SK-N-SH (cell line): Measurements from ENCODE around the gene IDH1. TPM values are rescaled to one million over a fixed set of nuclear protein-coding genes. Genes with fewer than 3 reads are reported as not detected.
A peak's percentile ranks its signal among the peaks of the same experiment; 100 is the strongest.

ENCODE experiments used
- CTCF ChIA-PET: fragments of 300-600, 350-600 bp; formaldehyde crosslinking; extraction: SDS; loops from one replicate; lab custom pipeline; 2021; lab: Yijun Ruan, JAX
- POLR2A ChIA-PET: fragments of 350-600 bp; sonication (Branson Sonifier 250); formaldehyde crosslinking; extraction: SDS; loops from one replicate; lab custom pipeline; 2020; ENCODE audit warnings: antibody characterized with exemption, inconsistent platforms; lab: Yijun Ruan, JAX
- DNase-seq: peaks from one replicate; pipeline ENCODE4 v3.0.0; 2012
- H2AFZ ChIP-seq: fragments of 200-600 bp; sonication (generic); 2 replicates; pipeline ENCODE4 v1.8.1; 2016; ENCODE audit warnings: antibody characterized with exemption, mild to moderate bottlenecking, low read depth
- H3F3A ChIP-seq: fragments of 200-600 bp; sonication (generic); replicated peaks from 2 replicates; pipeline ENCODE3; 2016; ENCODE audit warnings: antibody characterized with exemption, mild to moderate bottlenecking; ENCODE audit not compliant: insufficient read depth
- H3K27ac ChIP-seq, 2 experiments: fragments of 200-500 bp in 1 of 2; fragments of 200-600 bp in 1 of 2; sonication (Bioruptor generic) in 1 of 2; sonication (generic), shearing (Covaris generic) in 1 of 2; 2 replicates each; pipeline versions ENCODE4 v1.5.1 to v1.6.1; 2014 to 2016; ENCODE audit warnings: low read depth in 2 of 2, inconsistent platforms in 1 of 2, low read length in 1 of 2, mild to moderate bottlenecking in 1 of 2, mixed read lengths in 1 of 2
- H3K27me3 ChIP-seq: fragments of 200-600 bp; sonication (generic), shearing (Covaris generic); 2 replicates; pipeline ENCODE4 v1.6.1; 2016; ENCODE audit warnings: mixed run types; ENCODE audit not compliant: insufficient read depth
- H3K36me3 ChIP-seq, 2 experiments: fragments of 200-500 bp in 1 of 2; fragments of 200-600 bp in 1 of 2; sonication (Bioruptor generic) in 1 of 2; sonication (generic) in 1 of 2; replicated peaks in 1 of 2; 2 replicates each; pipeline versions ENCODE3 to v1.5.1; 2014 to 2016; ENCODE audit warnings: low read length in 1 of 2, mild to moderate bottlenecking in 1 of 2; ENCODE audit not compliant: insufficient read depth in 2 of 2, control insufficient read depth in 1 of 2
- H3K4me1 ChIP-seq, 2 experiments: fragments of 200-500 bp in 1 of 2; fragments of 200-600 bp in 1 of 2; sonication (Bioruptor generic) in 1 of 2; sonication (generic), shearing (Covaris generic) in 1 of 2; 2 replicates each; pipeline versions ENCODE4 v1.5.1 to v1.6.1; 2014 to 2016; ENCODE audit warnings: low read depth in 1 of 2, low read length in 1 of 2, mixed run types in 1 of 2; ENCODE audit not compliant: insufficient read depth in 2 of 2, control insufficient read depth in 1 of 2
- H3K4me2 ChIP-seq: fragments of 200-600 bp; sonication (generic), shearing (Covaris generic); 2 replicates; pipeline ENCODE4 v1.6.1; 2017; ENCODE audit warnings: mixed run types
- H3K4me3 ChIP-seq, 2 experiments: fragments of 200-500 bp in 1 of 2; fragments of 200-600 bp in 1 of 2; sonication (Bioruptor generic) in 1 of 2; sonication (generic), shearing (Covaris generic) in 1 of 2; 2 replicates each; pipeline versions ENCODE4 v1.5.1 to v1.8.1; 2014 to 2016; ENCODE audit warnings: low read depth in 2 of 2, inconsistent platforms in 1 of 2, low read length in 1 of 2, mild to moderate bottlenecking in 1 of 2, mixed read lengths in 1 of 2, moderate library complexity in 1 of 2
- H3K79me2 ChIP-seq: fragments of 200-600 bp; sonication (generic); 2 replicates; pipeline ENCODE4 v1.8.1; 2017; ENCODE audit warnings: mild to moderate bottlenecking; ENCODE audit not compliant: insufficient read depth
- H3K9ac ChIP-seq: fragments of 200-600 bp; sonication (generic); 2 replicates; pipeline ENCODE4 v1.6.1; 2017; ENCODE audit warnings: mixed run types
- H3K9me2 ChIP-seq: fragments of 200-600 bp; sonication (generic); 2 replicates; pipeline ENCODE4 v1.6.1; 2017; ENCODE audit warnings: mixed run types
- H3K9me3 ChIP-seq: fragments of 200-600 bp; sonication (generic); 2 replicates; pipeline ENCODE4 v1.6.1; 2017; ENCODE audit warnings: mixed run types, mild to moderate bottlenecking, moderate library complexity
- H4K20me1 ChIP-seq: fragments of 200-600 bp; sonication (generic); 2 replicates; pipeline ENCODE4 v1.6.1; 2017; ENCODE audit warnings: mild to moderate bottlenecking, mixed run types; ENCODE audit not compliant: insufficient read depth
- ELF1 ChIP-seq: IDR thresholded peaks from 2 replicates; pipeline ENCODE4 v1.4.0; 2012
- FOSL2 ChIP-seq: IDR thresholded peaks from 2 replicates; pipeline ENCODE4 v1.4.0; 2012; ENCODE audit warnings: low read depth, mild to moderate bottlenecking, moderate library complexity, borderline replicate concordance
- FOXJ3 ChIP-seq: sonication (generic); formaldehyde crosslinking; IDR thresholded peaks from 2 replicates; pipeline ENCODE4 v1.5.1; 2020; ENCODE audit warnings: mild to moderate bottlenecking, missing genetic modification reagents
- GABPA ChIP-seq: IDR thresholded peaks from 2 replicates; pipeline ENCODE4 v1.4.0; 2012; ENCODE audit warnings: low read depth, mild to moderate bottlenecking
- GATA2 ChIP-seq: sonication (generic); formaldehyde crosslinking; IDR thresholded peaks from 2 replicates; pipeline ENCODE4 v1.5.0; 2020; ENCODE audit warnings: mild to moderate bottlenecking, missing genetic modification reagents
- JUND ChIP-seq: IDR thresholded peaks from 2 replicates; pipeline ENCODE4 v1.4.0; 2012
- MEF2A ChIP-seq: IDR thresholded peaks from 2 replicates; pipeline ENCODE4 v1.4.0; 2012; ENCODE audit warnings: low read depth, borderline replicate concordance
- MXI1 ChIP-seq: IDR thresholded peaks from 2 replicates; pipeline ENCODE4 v1.6.1; 2012; ENCODE audit warnings: mild to moderate bottlenecking, low read depth, low read length, improper control_type of control experiment
- NFIC ChIP-seq: IDR thresholded peaks from 2 replicates; pipeline ENCODE4 v1.4.0; 2012; ENCODE audit warnings: borderline replicate concordance
- NRF1 ChIP-seq: IDR thresholded peaks from 2 replicates; pipeline ENCODE4 v1.6.1; 2012; ENCODE audit warnings: low read depth, mild to moderate bottlenecking, low read length
- POLR2AphosphoS5 ChIP-seq: IDR thresholded peaks from 2 replicates; pipeline ENCODE4 v1.6.1; 2012; ENCODE audit warnings: low read depth, low read length
- RAD21 ChIP-seq: IDR thresholded peaks from 2 replicates; pipeline ENCODE4 v1.6.1; 2012; ENCODE audit warnings: mild to moderate bottlenecking, low read length
- RFX5 ChIP-seq: IDR thresholded peaks from 2 replicates; pipeline ENCODE4 v1.6.1; 2012; ENCODE audit warnings: mild to moderate bottlenecking, improper control_type of control experiment, low read length
- RXRA ChIP-seq: IDR thresholded peaks from 2 replicates; pipeline ENCODE4 v1.4.0; 2012; ENCODE audit warnings: low read depth, mild to moderate bottlenecking, borderline replicate concordance
- SIN3A ChIP-seq: IDR thresholded peaks from 2 replicates; pipeline ENCODE4 v1.6.1; 2012; ENCODE audit warnings: low read depth, mild to moderate bottlenecking, low read length, moderate library complexity, borderline replicate concordance
- TEAD4 ChIP-seq: IDR thresholded peaks from 2 replicates; pipeline ENCODE4 v1.4.0; 2012; ENCODE audit warnings: mild to moderate bottlenecking, borderline replicate concordance; ENCODE audit not compliant: insufficient read depth
- YY1 ChIP-seq: IDR thresholded peaks from 2 replicates; pipeline ENCODE4 v1.4.0; 2012; ENCODE audit warnings: low read depth, mild to moderate bottlenecking
- WGBS: methylation state at CpG from one replicate; pipeline ENCODE4 v1.1.6; 2017; ENCODE audit warnings: low lambda C conversion rate; 5-methylcytosine and 5-hydroxymethylcytosine counted together
- polyA plus RNA-seq, 3 experiments: library from polyadenylated mRNA; depleted of rRNA; stranded (reverse); fragments of >200 nt; gene quantifications; 2 replicates each; pipeline ENCODE4 v1.2.3, GENCODE V29; 2012
- TF ChIP-seq, protein P1 (sequence below): IDR thresholded peaks from 2 replicates; pipeline ENCODE4; 2012
- TF ChIP-seq, protein P2 (sequence below): IDR thresholded peaks from 2 replicates; pipeline ENCODE4 v1.4.0; 2012; ENCODE audit warnings: low read depth, borderline replicate concordance
- TF ChIP-seq, protein P3 (sequence below): IDR thresholded peaks from 2 replicates; pipeline ENCODE4 v1.4.0; 2012; ENCODE audit warnings: low read depth, borderline replicate concordance
- TF ChIP-seq, protein P4 (sequence below): fragments of 150-350 bp; IDR thresholded peaks from 2 replicates; pipeline ENCODE4 v1.6.1; 2017; ENCODE audit warnings: antibody characterized with exemption, low read length, low read depth, borderline replicate concordance
- TF ChIP-seq, protein P5 (sequence below): fragments of 150-350 bp; IDR thresholded peaks from 2 replicates; pipeline ENCODE4 v1.6.1; 2016; ENCODE audit warnings: mild to moderate bottlenecking, low read depth, low read length
- TF ChIP-seq, protein P6 (sequence below): IDR thresholded peaks from 2 replicates; pipeline ENCODE4 v1.4.0; 2012; ENCODE audit warnings: low read depth
- TF ChIP-seq, protein P7 (sequence below): fragments of 200-600 bp; sonication (generic); IDR thresholded peaks from 2 replicates; pipeline ENCODE4 v1.6.1; 2017; ENCODE audit warnings: antibody characterized with exemption, mild to moderate bottlenecking, moderate library complexity

The IDH1 gene
- polyA plus RNA-seq, 1 of the 3 experiments (the other 2 are of a cell fraction), result 43.4 TPM

DNA sequence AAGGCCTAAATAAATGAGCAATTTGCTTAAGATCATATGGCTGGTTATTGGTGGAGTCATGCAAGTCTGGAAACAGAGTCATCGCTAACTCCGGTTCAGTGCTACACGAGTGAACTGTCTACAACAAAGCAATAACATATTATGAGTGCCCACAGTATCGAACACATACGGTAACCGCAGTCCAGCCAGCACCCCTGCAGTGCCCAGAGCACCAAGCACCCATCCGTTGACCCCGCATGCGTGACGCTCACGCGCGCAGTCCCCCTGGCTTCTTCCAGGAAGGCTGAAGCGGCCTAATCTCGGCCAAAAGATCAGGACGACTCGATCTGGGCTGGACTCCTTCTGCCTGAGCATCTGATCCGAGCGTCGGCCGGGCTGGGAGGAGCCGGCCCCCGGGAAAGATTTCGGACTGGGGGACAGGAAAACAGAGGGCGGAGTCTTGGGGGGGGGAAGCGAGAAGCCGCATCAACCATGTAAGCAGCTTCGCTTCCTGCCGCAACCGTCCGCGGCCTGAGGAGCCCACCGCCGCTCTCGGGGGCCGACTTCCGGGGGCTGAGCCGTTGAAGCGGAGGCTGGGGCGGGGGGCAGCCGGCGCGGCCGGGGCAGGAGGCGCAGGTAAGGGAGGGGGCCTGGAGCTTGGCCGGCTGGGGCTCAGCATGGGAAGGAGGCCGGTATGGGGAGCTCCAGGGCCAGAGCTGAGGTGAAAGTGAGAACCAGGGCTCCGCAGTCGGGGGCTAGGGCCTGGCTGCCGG, 11.1 kb upstream of the IDH1 start, which contains the start of gene PIKFYVE:
Gene PIKFYVE, plus strand, starts transcription at position 455 of the 752 bp plus-strand sequence. CDS start 5,265 bp downstream, outside the sequence.
- POLR2A ChIA-PET, result interaction anchor here (1.2 to 2.5 kb wide), 4 partner anchors 11 to 1065 kb away, joined by 3 to 28 read pairs (median 4); partner anchors contain the start of gene IDH1
- CTCF ChIA-PET, result interaction anchor here (1.2 to 2.9 kb wide), 3 partner anchors 11 to 164 kb away, joined by 3 to 22 read pairs (median 6); partner anchors contain the start of gene IDH1
- peak; percentile 96 for DNase-seq
- H3K4me2 ChIP-seq, result peak within 1 kb of the TSS; percentile 73
- H3K27me3 ChIP-seq, result no peaks in the 10 kb centered on the region
- peak within 1 kb of the TSS; percentile 96 for H2AFZ ChIP-seq
- peaks cover 15% of the 10 kb centered on the region; the same call in 1 of the 2 replicates for H4K20me1 ChIP-seq
- 2% methylated on average over 18 of the region's 50 CpGs for WGBS
- peak within 1 kb of the TSS; percentile 90 to 96 for H3K27ac ChIP-seq
- H3K9ac ChIP-seq, result peak within 1 kb of the TSS; percentile 87
- H3K4me3 ChIP-seq, result peak within 1 kb of the TSS; percentile 84 to 85
- H3K4me1 ChIP-seq, result peaks cover 5 to 12% of the 10 kb centered on the region in 2 experiments; a peak in 2 of 4 replicates
- H3K9me2 ChIP-seq, result no peaks in the 10 kb centered on the region
- H3F3A ChIP-seq, result peaks cover 21% of the 10 kb centered on the region
- peaks cover 49% of the 10 kb centered on the region for H3K79me2 ChIP-seq
- H3K9me3 ChIP-seq, result 0 out of 2 replicates have a peak, but pooled peaks cover 3% of the 10 kb centered on the region
- peaks cover 0 to 6% of the 10 kb centered on the region in 2 experiments for H3K36me3 ChIP-seq
- peak; percentile 63 for TF ChIP-seq GABPA
- peak; percentile 78 for TF ChIP-seq YY1
- TF ChIP-seq, protein P1, sequence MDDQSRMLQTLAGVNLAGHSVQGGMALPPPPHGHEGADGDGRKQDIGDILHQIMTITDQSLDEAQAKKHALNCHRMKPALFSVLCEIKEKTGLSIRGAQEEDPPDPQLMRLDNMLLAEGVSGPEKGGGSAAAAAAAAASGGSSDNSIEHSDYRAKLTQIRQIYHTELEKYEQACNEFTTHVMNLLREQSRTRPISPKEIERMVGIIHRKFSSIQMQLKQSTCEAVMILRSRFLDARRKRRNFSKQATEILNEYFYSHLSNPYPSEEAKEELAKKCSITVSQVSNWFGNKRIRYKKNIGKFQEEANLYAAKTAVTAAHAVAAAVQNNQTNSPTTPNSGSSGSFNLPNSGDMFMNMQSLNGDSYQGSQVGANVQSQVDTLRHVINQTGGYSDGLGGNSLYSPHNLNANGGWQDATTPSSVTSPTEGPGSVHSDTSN, result peak; percentile 78
- peak; percentile 40; the same call in 1 of the 2 replicates for TF ChIP-seq NFIC
- TF ChIP-seq, protein P2, sequence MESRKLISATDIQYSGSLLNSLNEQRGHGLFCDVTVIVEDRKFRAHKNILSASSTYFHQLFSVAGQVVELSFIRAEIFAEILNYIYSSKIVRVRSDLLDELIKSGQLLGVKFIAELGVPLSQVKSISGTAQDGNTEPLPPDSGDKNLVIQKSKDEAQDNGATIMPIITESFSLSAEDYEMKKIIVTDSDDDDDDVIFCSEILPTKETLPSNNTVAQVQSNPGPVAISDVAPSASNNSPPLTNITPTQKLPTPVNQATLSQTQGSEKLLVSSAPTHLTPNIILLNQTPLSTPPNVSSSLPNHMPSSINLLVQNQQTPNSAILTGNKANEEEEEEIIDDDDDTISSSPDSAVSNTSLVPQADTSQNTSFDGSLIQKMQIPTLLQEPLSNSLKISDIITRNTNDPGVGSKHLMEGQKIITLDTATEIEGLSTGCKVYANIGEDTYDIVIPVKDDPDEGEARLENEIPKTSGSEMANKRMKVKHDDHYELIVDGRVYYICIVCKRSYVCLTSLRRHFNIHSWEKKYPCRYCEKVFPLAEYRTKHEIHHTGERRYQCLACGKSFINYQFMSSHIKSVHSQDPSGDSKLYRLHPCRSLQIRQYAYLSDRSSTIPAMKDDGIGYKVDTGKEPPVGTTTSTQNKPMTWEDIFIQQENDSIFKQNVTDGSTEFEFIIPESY, result no peak
- peak; percentile 80; the same call in 1 of the 2 replicates for TF ChIP-seq SIN3A
- TF ChIP-seq RAD21, result no peak
- TF ChIP-seq ELF1, result peak; percentile 77
- TF ChIP-seq GATA2 (CRISPR knock-in tag), result peak; percentile 98
- TF ChIP-seq, protein P3, sequence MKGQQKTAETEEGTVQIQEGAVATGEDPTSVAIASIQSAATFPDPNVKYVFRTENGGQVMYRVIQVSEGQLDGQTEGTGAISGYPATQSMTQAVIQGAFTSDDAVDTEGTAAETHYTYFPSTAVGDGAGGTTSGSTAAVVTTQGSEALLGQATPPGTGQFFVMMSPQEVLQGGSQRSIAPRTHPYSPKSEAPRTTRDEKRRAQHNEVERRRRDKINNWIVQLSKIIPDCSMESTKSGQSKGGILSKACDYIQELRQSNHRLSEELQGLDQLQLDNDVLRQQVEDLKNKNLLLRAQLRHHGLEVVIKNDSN, result peak; percentile 90
- TF ChIP-seq TEAD4, result no peak
- TF ChIP-seq MXI1, result peak; percentile 91
- TF ChIP-seq POLR2AphosphoS5, result peak; percentile 51; the same call in 1 of the 2 replicates
- no peak for TF ChIP-seq MEF2A
- TF ChIP-seq, protein P4, sequence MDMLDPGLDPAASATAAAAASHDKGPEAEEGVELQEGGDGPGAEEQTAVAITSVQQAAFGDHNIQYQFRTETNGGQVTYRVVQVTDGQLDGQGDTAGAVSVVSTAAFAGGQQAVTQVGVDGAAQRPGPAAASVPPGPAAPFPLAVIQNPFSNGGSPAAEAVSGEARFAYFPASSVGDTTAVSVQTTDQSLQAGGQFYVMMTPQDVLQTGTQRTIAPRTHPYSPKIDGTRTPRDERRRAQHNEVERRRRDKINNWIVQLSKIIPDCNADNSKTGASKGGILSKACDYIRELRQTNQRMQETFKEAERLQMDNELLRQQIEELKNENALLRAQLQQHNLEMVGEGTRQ, result 0 out of 2 replicates have a peak, but pooled peaks have one; percentile 52
- TF ChIP-seq, protein P5, sequence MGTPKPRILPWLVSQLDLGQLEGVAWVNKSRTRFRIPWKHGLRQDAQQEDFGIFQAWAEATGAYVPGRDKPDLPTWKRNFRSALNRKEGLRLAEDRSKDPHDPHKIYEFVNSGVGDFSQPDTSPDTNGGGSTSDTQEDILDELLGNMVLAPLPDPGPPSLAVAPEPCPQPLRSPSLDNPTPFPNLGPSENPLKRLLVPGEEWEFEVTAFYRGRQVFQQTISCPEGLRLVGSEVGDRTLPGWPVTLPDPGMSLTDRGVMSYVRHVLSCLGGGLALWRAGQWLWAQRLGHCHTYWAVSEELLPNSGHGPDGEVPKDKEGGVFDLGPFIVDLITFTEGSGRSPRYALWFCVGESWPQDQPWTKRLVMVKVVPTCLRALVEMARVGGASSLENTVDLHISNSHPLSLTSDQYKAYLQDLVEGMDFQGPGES, result no peak
- TF ChIP-seq RFX5, result no peak; the same call in 1 of the 2 replicates
- TF ChIP-seq JUND, result no peak
- TF ChIP-seq FOSL2, result no peak
- TF ChIP-seq, protein P6, sequence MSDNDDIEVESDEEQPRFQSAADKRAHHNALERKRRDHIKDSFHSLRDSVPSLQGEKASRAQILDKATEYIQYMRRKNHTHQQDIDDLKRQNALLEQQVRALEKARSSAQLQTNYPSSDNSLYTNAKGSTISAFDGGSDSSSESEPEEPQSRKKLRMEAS, result peak; percentile 88; the same call in 1 of the 2 replicates
- TF ChIP-seq NRF1, result peak; percentile 79
- TF ChIP-seq RXRA, result peak; percentile 69; the same call in 1 of the 2 replicates
- no peak for TF ChIP-seq FOXJ3 (CRISPR knock-in tag)
- TF ChIP-seq, protein P7, sequence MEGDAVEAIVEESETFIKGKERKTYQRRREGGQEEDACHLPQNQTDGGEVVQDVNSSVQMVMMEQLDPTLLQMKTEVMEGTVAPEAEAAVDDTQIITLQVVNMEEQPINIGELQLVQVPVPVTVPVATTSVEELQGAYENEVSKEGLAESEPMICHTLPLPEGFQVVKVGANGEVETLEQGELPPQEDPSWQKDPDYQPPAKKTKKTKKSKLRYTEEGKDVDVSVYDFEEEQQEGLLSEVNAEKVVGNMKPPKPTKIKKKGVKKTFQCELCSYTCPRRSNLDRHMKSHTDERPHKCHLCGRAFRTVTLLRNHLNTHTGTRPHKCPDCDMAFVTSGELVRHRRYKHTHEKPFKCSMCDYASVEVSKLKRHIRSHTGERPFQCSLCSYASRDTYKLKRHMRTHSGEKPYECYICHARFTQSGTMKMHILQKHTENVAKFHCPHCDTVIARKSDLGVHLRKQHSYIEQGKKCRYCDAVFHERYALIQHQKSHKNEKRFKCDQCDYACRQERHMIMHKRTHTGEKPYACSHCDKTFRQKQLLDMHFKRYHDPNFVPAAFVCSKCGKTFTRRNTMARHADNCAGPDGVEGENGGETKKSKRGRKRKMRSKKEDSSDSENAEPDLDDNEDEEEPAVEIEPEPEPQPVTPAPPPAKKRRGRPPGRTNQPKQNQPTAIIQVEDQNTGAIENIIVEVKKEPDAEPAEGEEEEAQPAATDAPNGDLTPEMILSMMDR, result no peak
